IMR-90 (cell line): Measurements from ENCODE around the gene TEX22.

ENCODE experiments used
- CEBPB ChIP-seq: IDR thresholded peaks from 2 replicates; pipeline ENCODE4 v1.6.1; 2012; ENCODE audit warnings: low read depth, low read length, improper control_type of control experiment
- CTCF ChIP-seq: conservative IDR thresholded peaks from 2 replicates; pipeline ENCODE4 v1.5.1; 2012; ENCODE audit warnings: mild to moderate bottlenecking, low read depth, low read length, improper control_type of control experiment
- MAZ ChIP-seq: IDR thresholded peaks from 2 replicates; pipeline ENCODE4 v1.6.1; 2012; ENCODE audit warnings: low read depth, mild to moderate bottlenecking, low read length, improper control_type of control experiment, moderate library complexity, borderline replicate concordance
- MXI1 ChIP-seq: IDR thresholded peaks from 2 replicates; pipeline ENCODE4 v1.6.1; 2012; ENCODE audit warnings: low read depth, mild to moderate bottlenecking, low read length, moderate library complexity, borderline replicate concordance
- POLR2A ChIP-seq: IDR thresholded peaks from 2 replicates; pipeline ENCODE4 v1.6.1; 2012; ENCODE audit warnings: mild to moderate bottlenecking, low read depth, low read length
- USF2 ChIP-seq: fragments of 150-350 bp; IDR thresholded peaks from 2 replicates; pipeline ENCODE4 v1.6.1; 2017; ENCODE audit warnings: mild to moderate bottlenecking, antibody characterized with exemption, low read length, low read depth

- TF ChIP-seq POLR2A = no peak
- TF ChIP-seq CTCF = no peak
- no peak for TF ChIP-seq USF2
- no peak for TF ChIP-seq MAZ
- no peak for TF ChIP-seq MXI1
- no peak for TF ChIP-seq CEBPB
Observed at GRCh38 chr14:105444859-105445258, 46.5 kb downstream of the TEX22 start.
